SK-N-SH (cell line): ENCODE measurements around the gene CTCF. TPM values are rescaled to one million over a fixed set of nuclear protein-coding genes. Genes with fewer than 3 reads are reported as not detected.

Source experiments
- CTCF ChIA-PET: fragments of 300-600, 350-600 bp; formaldehyde crosslinking; extraction: SDS; loops from one replicate; lab custom pipeline; 2021; lab: Yijun Ruan, JAX
- POLR2A ChIA-PET: fragments of 350-600 bp; sonication (Branson Sonifier 250); formaldehyde crosslinking; extraction: SDS; loops from one replicate; lab custom pipeline; 2020; ENCODE audit warnings: antibody characterized with exemption, inconsistent platforms; lab: Yijun Ruan, JAX
- DNase-seq: peaks from one replicate; pipeline ENCODE4 v3.0.0; 2012
- H2AFZ ChIP-seq: fragments of 200-600 bp; sonication (generic); 2 replicates; pipeline ENCODE4 v1.8.1; 2016; ENCODE audit warnings: antibody characterized with exemption, mild to moderate bottlenecking, low read depth
- H3F3A ChIP-seq: fragments of 200-600 bp; sonication (generic); replicated peaks from 2 replicates; pipeline ENCODE3; 2016; ENCODE audit warnings: antibody characterized with exemption, mild to moderate bottlenecking; ENCODE audit not compliant: insufficient read depth
- H3K27ac ChIP-seq, 2 experiments: fragments of 200-500 bp in 1 of 2; fragments of 200-600 bp in 1 of 2; sonication (Bioruptor generic) in 1 of 2; sonication (generic), shearing (Covaris generic) in 1 of 2; 2 replicates each; pipeline versions ENCODE4 v1.5.1 to v1.6.1; 2014 to 2016; ENCODE audit warnings: low read depth in 2 of 2, inconsistent platforms in 1 of 2, low read length in 1 of 2, mild to moderate bottlenecking in 1 of 2, mixed read lengths in 1 of 2
- H3K27me3 ChIP-seq: fragments of 200-600 bp; sonication (generic), shearing (Covaris generic); 2 replicates; pipeline ENCODE4 v1.6.1; 2016; ENCODE audit warnings: mixed run types; ENCODE audit not compliant: insufficient read depth
- H3K36me3 ChIP-seq, 2 experiments: fragments of 200-500 bp in 1 of 2; fragments of 200-600 bp in 1 of 2; sonication (Bioruptor generic) in 1 of 2; sonication (generic) in 1 of 2; replicated peaks in 1 of 2; 2 replicates each; pipeline versions ENCODE3 to v1.5.1; 2014 to 2016; ENCODE audit warnings: low read length in 1 of 2, mild to moderate bottlenecking in 1 of 2; ENCODE audit not compliant: insufficient read depth in 2 of 2, control insufficient read depth in 1 of 2
- H3K4me1 ChIP-seq, 2 experiments: fragments of 200-500 bp in 1 of 2; fragments of 200-600 bp in 1 of 2; sonication (Bioruptor generic) in 1 of 2; sonication (generic), shearing (Covaris generic) in 1 of 2; 2 replicates each; pipeline versions ENCODE4 v1.5.1 to v1.6.1; 2014 to 2016; ENCODE audit warnings: low read depth in 1 of 2, low read length in 1 of 2, mixed run types in 1 of 2; ENCODE audit not compliant: insufficient read depth in 2 of 2, control insufficient read depth in 1 of 2
- H3K4me2 ChIP-seq: fragments of 200-600 bp; sonication (generic), shearing (Covaris generic); 2 replicates; pipeline ENCODE4 v1.6.1; 2017; ENCODE audit warnings: mixed run types
- H3K4me3 ChIP-seq, 2 experiments: fragments of 200-500 bp in 1 of 2; fragments of 200-600 bp in 1 of 2; sonication (Bioruptor generic) in 1 of 2; sonication (generic), shearing (Covaris generic) in 1 of 2; 2 replicates each; pipeline versions ENCODE4 v1.5.1 to v1.8.1; 2014 to 2016; ENCODE audit warnings: low read depth in 2 of 2, inconsistent platforms in 1 of 2, low read length in 1 of 2, mild to moderate bottlenecking in 1 of 2, mixed read lengths in 1 of 2, moderate library complexity in 1 of 2
- H3K79me2 ChIP-seq: fragments of 200-600 bp; sonication (generic); 2 replicates; pipeline ENCODE4 v1.8.1; 2017; ENCODE audit warnings: mild to moderate bottlenecking; ENCODE audit not compliant: insufficient read depth
- H3K9ac ChIP-seq: fragments of 200-600 bp; sonication (generic); 2 replicates; pipeline ENCODE4 v1.6.1; 2017; ENCODE audit warnings: mixed run types
- H3K9me2 ChIP-seq: fragments of 200-600 bp; sonication (generic); 2 replicates; pipeline ENCODE4 v1.6.1; 2017; ENCODE audit warnings: mixed run types
- H3K9me3 ChIP-seq: fragments of 200-600 bp; sonication (generic); 2 replicates; pipeline ENCODE4 v1.6.1; 2017; ENCODE audit warnings: mixed run types, mild to moderate bottlenecking, moderate library complexity
- H4K20me1 ChIP-seq: fragments of 200-600 bp; sonication (generic); 2 replicates; pipeline ENCODE4 v1.6.1; 2017; ENCODE audit warnings: mild to moderate bottlenecking, mixed run types; ENCODE audit not compliant: insufficient read depth
- EP300 ChIP-seq, 2 experiments: IDR thresholded peaks; 2 replicates each; pipeline versions ENCODE4 v1.4.0 to v1.6.1; 2012; ENCODE audit warnings: borderline replicate concordance in 1 of 2, low read depth in 1 of 2, low read length in 1 of 2
- FOSL2 ChIP-seq: IDR thresholded peaks from 2 replicates; pipeline ENCODE4 v1.4.0; 2012; ENCODE audit warnings: low read depth, mild to moderate bottlenecking, moderate library complexity, borderline replicate concordance
- FOXM1 ChIP-seq: IDR thresholded peaks from 2 replicates; pipeline ENCODE4 v1.4.0; 2012; ENCODE audit warnings: low read depth, mild to moderate bottlenecking
- GATA2 ChIP-seq: sonication (generic); formaldehyde crosslinking; IDR thresholded peaks from 2 replicates; pipeline ENCODE4 v1.5.0; 2020; ENCODE audit warnings: mild to moderate bottlenecking, missing genetic modification reagents
- IRF3 ChIP-seq: fragments of 150-350 bp; IDR thresholded peaks from 2 replicates; pipeline ENCODE4 v1.6.1; 2016; ENCODE audit warnings: mild to moderate bottlenecking, low read depth, low read length
- JUND ChIP-seq: IDR thresholded peaks from 2 replicates; pipeline ENCODE4 v1.4.0; 2012
- NFIC ChIP-seq: IDR thresholded peaks from 2 replicates; pipeline ENCODE4 v1.4.0; 2012; ENCODE audit warnings: borderline replicate concordance
- NRF1 ChIP-seq: IDR thresholded peaks from 2 replicates; pipeline ENCODE4 v1.6.1; 2012; ENCODE audit warnings: low read depth, mild to moderate bottlenecking, low read length
- POLR2AphosphoS5 ChIP-seq: IDR thresholded peaks from 2 replicates; pipeline ENCODE4 v1.6.1; 2012; ENCODE audit warnings: low read depth, low read length
- RAD21 ChIP-seq: IDR thresholded peaks from 2 replicates; pipeline ENCODE4 v1.6.1; 2012; ENCODE audit warnings: mild to moderate bottlenecking, low read length
- TAF1 ChIP-seq: IDR thresholded peaks from 2 replicates; pipeline ENCODE4 v1.6.1; 2012; ENCODE audit warnings: low read depth, mild to moderate bottlenecking, low read length, moderate library complexity, borderline replicate concordance
- TCF12 ChIP-seq: IDR thresholded peaks from 2 replicates; pipeline ENCODE4 v1.4.0; 2012
- TEAD4 ChIP-seq: IDR thresholded peaks from 2 replicates; pipeline ENCODE4 v1.4.0; 2012; ENCODE audit warnings: mild to moderate bottlenecking, borderline replicate concordance; ENCODE audit not compliant: insufficient read depth
- USF2 ChIP-seq: fragments of 150-350 bp; IDR thresholded peaks from 2 replicates; pipeline ENCODE4 v1.6.1; 2017; ENCODE audit warnings: antibody characterized with exemption, low read length, low read depth, borderline replicate concordance
- WGBS: methylation state at CpG from one replicate; pipeline ENCODE4 v1.1.6; 2017; ENCODE audit warnings: low lambda C conversion rate; 5-methylcytosine and 5-hydroxymethylcytosine counted together
- polyA plus RNA-seq, 3 experiments: library from polyadenylated mRNA; depleted of rRNA; stranded (reverse); fragments of >200 nt; gene quantifications; 2 replicates each; pipeline ENCODE4 v1.2.3, GENCODE V29; 2012
- TF ChIP-seq, protein P1 (sequence below): IDR thresholded peaks from 2 replicates; pipeline ENCODE4; 2012
- TF ChIP-seq, protein P2 (sequence below): fragments of 200-600 bp; sonication (generic); IDR thresholded peaks from 2 replicates; pipeline ENCODE4 v1.6.1; 2017; ENCODE audit warnings: antibody characterized with exemption, mild to moderate bottlenecking, moderate library complexity

CTCF gene
- polyA plus RNA-seq, 1 of the 3 experiments (the other 2 are of a cell fraction) = 19.6 TPM

- no peaks in the 10 kb centered on the region for H4K20me1 ChIP-seq
- ChIA-PET CTCF (interaction anchor here (1.1 to 5.9 kb wide), 12 partner anchors 10 to 256 kb away, joined by 3 to 104 read pairs (median 12); partner anchors contain the start of genes ATP6V0D1, C16orf86, CARMIL2 and ENKD1), POLR2A (no interaction called here)
- TF ChIP-seq TEAD4 (0 out of 2 replicates have a peak, but pooled peaks have one; percentile 34), NFIC (peak; percentile 62; the same call in 1 of the 2 replicates), TAF1 (no peak), FOXM1 (no peak), IRF3 (no peak), RAD21 (no peak), TCF12 (peak; percentile 86), NRF1 (no peak), FOSL2 (peak; percentile 84), EP300 (IDR thresholded peaks at IDR 0.05; ENCODE audit: borderline replicate concordance in 1 of 2, low read depth in 1 of 2, low read length in 1 of 2) (no peak), USF2 (no peak), JUND (peak; percentile 82; the same call in 1 of the 2 replicates), GATA2 (CRISPR knock-in tag) (no peak), POLR2AphosphoS5 (no peak)
- TF ChIP-seq, protein P1, sequence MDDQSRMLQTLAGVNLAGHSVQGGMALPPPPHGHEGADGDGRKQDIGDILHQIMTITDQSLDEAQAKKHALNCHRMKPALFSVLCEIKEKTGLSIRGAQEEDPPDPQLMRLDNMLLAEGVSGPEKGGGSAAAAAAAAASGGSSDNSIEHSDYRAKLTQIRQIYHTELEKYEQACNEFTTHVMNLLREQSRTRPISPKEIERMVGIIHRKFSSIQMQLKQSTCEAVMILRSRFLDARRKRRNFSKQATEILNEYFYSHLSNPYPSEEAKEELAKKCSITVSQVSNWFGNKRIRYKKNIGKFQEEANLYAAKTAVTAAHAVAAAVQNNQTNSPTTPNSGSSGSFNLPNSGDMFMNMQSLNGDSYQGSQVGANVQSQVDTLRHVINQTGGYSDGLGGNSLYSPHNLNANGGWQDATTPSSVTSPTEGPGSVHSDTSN = peak; percentile 92
- TF ChIP-seq, protein P2, sequence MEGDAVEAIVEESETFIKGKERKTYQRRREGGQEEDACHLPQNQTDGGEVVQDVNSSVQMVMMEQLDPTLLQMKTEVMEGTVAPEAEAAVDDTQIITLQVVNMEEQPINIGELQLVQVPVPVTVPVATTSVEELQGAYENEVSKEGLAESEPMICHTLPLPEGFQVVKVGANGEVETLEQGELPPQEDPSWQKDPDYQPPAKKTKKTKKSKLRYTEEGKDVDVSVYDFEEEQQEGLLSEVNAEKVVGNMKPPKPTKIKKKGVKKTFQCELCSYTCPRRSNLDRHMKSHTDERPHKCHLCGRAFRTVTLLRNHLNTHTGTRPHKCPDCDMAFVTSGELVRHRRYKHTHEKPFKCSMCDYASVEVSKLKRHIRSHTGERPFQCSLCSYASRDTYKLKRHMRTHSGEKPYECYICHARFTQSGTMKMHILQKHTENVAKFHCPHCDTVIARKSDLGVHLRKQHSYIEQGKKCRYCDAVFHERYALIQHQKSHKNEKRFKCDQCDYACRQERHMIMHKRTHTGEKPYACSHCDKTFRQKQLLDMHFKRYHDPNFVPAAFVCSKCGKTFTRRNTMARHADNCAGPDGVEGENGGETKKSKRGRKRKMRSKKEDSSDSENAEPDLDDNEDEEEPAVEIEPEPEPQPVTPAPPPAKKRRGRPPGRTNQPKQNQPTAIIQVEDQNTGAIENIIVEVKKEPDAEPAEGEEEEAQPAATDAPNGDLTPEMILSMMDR = no peak
- WGBS = 60% methylated on average over 12 of the region's 12 CpGs
- H3F3A ChIP-seq = peaks cover 22% of the 10 kb centered on the region
- H3K27ac ChIP-seq = peak overlapping the region; percentile 2 to 78; a peak in 3 of 4 replicates
- no peak for DNase-seq
- H3K36me3 ChIP-seq = no peaks in the 10 kb centered on the region
- no peaks in the 10 kb centered on the region for H3K9me2 ChIP-seq
- peaks cover 0 to 11% of the 10 kb centered on the region in 2 experiments; a peak in 2 of 4 replicates for H3K4me1 ChIP-seq
- no peaks in the 10 kb centered on the region for H3K27me3 ChIP-seq
- H3K9me3 ChIP-seq = no peaks in the 10 kb centered on the region
- H3K79me2 ChIP-seq = no peaks in the 10 kb centered on the region
- peak overlapping the region; percentile 36; the same call in 1 of the 2 replicates for H3K9ac ChIP-seq
- H3K4me2 ChIP-seq = peak overlapping the region; percentile 72
- H3K4me3 ChIP-seq = peak overlapping the region in 1 of 2 experiments; percentile 44; a peak in 1 of 4 replicates
- peak overlapping the region; percentile 60; the same call in 1 of the 2 replicates for H2AFZ ChIP-seq
Measured at GRCh38 chr16:67516296-67517154, 45.8 kb upstream of the CTCF start.
